ENCODE results near the gene MARCKS. TPM values are rescaled to one million over a fixed set of nuclear protein-coding genes. Genes with fewer than 3 reads are reported as not detected.

Gene MARCKS
- total and polyA plus RNA-seq, 2 of the 13 experiments (the other 11 are each of a cell fraction or from before 2014, with no cell fraction given): 30.5 to 39.5 TPM

GRCh38 chr6:113882336-113883022, 25.3 kb downstream of the MARCKS start (continued):
- TF ChIP-seq ZNF18 (CRISPR knock-in tag; IDR thresholded peaks at IDR 0.05; ENCODE audit: insufficient replicate concordance) (no peak), ZGPAT (CRISPR knock-in tag; IDR thresholded peaks at IDR 0.05) (no peak), TSC22D2 (CRISPR knock-in tag; IDR thresholded peaks at IDR 0.05; ENCODE audit: borderline replicate concordance) (no peak), ZNF839 (CRISPR knock-in tag; IDR thresholded peaks at IDR 0.05; ENCODE audit: borderline replicate concordance) (no peak), ZNF446 (CRISPR knock-in tag; IDR thresholded peaks at IDR 0.05) (no peak), ZSCAN29 (CRISPR knock-in tag; conservative IDR thresholded peaks at IDR 0.05) (no peak)

- Histone ChIP-seq H3K9ac (ENCODE audit: insufficient read depth, low read depth, low read length) (no peak overlapping the region), H3K4me2 (ENCODE audit: low read depth, low read length) (no peak overlapping the region), H3K36me3 (replicated peaks in 1 of 2; ENCODE audit: control insufficient read depth in 1 of 2, insufficient read depth in 2 of 2, low read length in 2 of 2) (no peaks in the 10 kb centered on the region), H3K9me3 (ENCODE audit: low read length) (no peaks in the 10 kb centered on the region), H3K27ac (ENCODE audit: extremely low read length, insufficient read depth, low read length) (no peak overlapping the region), H3K79me2 (ENCODE audit: insufficient read depth, low read length) (no peaks in the 10 kb centered on the region), H3K4me1 (ENCODE audit: insufficient read depth, low read length) (no peaks in the 10 kb centered on the region), H3K27me3 (ENCODE audit: control insufficient read depth in 1 of 2, insufficient read depth in 2 of 2, low read length in 2 of 2) (no peaks in the 10 kb centered on the region; a peak in 1 of 5 replicates), H3K4me3 (replicated peaks in 1 of 3; ENCODE audit: insufficient read depth in 1 of 3, low read depth in 2 of 3, low read length in 3 of 3) (no peak overlapping the region), H4K20me1 (ENCODE audit: insufficient read depth, low read length) (no peaks in the 10 kb centered on the region), H2AFZ (ENCODE audit: low read length) (no peak overlapping the region)
- DNase-seq (ENCODE audit: low spot score) (no peak), ATAC-seq (no peak), FAIRE-seq (no peak)
- intact Hi-C loops (cut with micrococcal nuclease; ENCODE audit: unreplicated experiment): no loop called here
- no TSS peak for BruUV-seq (replicated peaks)
- POLR2A ChIA-PET: no interaction called here
- 36% methylated on average over 2 of the region's 2 CpGs for WGBS (ENCODE audit: low lambda C conversion rate)
- CTCF ChIA-PET (ENCODE audit: low intra/inter-chr PET ratio, low total read pairs): no interaction called here
- in situ Hi-C loops (cut with HindIII; ENCODE audit: extremely low pct_ligation_motif_present, low pct_unique_long_range_greater_than_20kb): no loop called here
- TF ChIP-seq XRCC5 (optimal IDR thresholded peaks at IDR 0.05; ENCODE audit: low read length) (no peak), TSC22D2 (CRISPR knock-in tag; IDR thresholded peaks at IDR 0.05; ENCODE audit: borderline replicate concordance) (no peak), ZNF589 (CRISPR knock-in tag; conservative IDR thresholded peaks at IDR 0.05) (no peak), ZNF275 (CRISPR knock-in tag; IDR thresholded peaks at IDR 0.05; ENCODE audit: borderline replicate concordance) (no peak), MYNN (CRISPR knock-in tag; IDR thresholded peaks at IDR 0.05; ENCODE audit: low read depth) (no peak), CCAR2 (optimal IDR thresholded peaks at IDR 0.05; ENCODE audit: low read depth, low read length) (no peak), CTCF (CRISPR knock-in tag; IDR thresholded peaks at IDR 0.05) (no peak), GMEB1 (CRISPR knock-in tag; IDR thresholded peaks at IDR 0.05; ENCODE audit: borderline replicate concordance) (no peak), GTF3A (CRISPR knock-in tag; conservative IDR thresholded peaks at IDR 0.05) (no peak)
Measured at GRCh38 chr6:113884011-113884410, 26.9 kb downstream of the MARCKS start.
